Medulla oblongata (tissue), 1 donor: ENCODE results near the gene NPSR1.
"Not testable (repeated sequence)": the region's sequence is repeated elsewhere in the genome, so short reads cannot be mapped to it uniquely, and the experiment has no call there.

Source experiments
- DNase-seq: peaks from one replicate; pipeline ENCODE4 v3.0.0-alpha.2; 2015; ENCODE audit errors: extremely low spot score

NPSR1 gene

DNA sequence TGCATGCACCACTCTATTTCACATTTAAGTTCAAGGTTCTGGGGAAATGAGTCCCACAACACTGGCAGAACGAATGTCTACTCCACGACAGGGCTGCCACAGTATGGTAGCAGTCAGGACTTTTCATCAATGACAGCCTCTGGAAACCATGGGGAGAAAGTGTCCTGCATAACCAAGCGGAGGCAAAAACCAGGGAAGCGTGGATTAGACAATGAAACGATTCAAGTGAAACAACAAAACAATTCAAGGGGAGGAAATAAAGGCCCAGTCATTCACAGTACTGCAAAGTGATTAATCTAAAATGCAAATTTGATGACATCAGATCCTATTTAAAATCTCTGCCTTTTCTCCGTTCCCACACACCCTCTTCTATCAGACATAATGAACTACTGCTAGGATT, 211.0 kb downstream of the NPSR1 start:
- peak; percentile 96 for DNase-seq

DNA sequence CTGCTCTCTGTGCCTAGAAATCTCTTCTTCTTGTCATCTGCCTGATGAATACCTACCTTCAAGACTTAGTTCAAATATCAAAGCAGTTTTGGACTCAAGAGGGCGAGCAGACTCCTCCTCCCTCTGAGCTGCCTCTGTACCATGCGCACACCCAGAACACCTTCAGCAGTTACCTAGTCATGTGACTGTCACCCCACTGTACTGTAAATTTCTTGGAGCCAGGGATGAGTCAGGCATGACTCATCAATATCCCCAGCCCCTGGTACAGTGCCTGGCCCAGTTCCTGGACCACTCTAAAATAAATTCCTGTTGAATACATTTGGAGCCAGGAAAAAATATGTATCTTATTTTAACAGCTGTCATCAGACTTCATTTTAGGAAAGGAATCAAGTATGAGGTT, 212.0 kb downstream of the NPSR1 start:
- not testable (repeated sequence) for DNase-seq

DNA sequence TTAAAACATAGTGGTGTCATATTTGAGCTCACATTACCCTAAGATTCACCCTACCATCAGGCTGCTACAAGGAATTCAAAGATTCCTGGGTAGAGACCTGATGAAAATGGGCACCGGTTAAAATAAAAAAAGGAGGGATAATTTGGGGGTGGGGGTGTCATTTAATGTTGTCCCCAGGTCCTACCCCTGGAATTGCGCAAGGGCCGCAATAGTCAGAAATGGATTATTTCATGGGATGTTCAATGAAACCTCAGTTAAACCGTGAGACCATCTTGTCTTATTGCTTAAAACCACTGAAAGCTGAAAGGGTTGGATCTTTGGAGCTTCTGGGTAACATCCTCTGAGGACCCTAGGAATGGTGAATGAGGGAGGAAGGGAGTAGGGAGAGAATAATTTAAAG, 216.3 kb downstream of the NPSR1 start:
- not testable (repeated sequence) for DNase-seq

DNA sequence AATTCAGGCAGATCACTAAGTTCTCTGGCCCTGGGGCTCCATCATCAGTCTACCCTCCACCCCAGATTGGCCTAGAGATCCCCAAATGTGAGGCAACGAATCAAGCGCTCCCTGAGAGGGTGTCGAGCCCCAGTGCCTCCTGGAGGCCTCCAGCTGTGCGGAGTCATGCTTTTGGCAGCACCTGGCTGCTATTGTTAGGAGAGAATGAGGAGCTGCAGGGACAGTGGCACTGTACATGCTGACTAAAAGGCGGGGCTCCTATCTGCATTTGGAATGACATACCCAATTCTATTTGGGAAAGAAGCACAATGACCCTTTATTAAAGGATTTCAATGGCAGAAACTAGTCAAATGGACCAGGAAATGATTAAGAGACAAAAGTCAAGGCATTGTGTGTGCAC, 217.5 kb downstream of the NPSR1 start:
- DNase-seq: peak; percentile 78

DNA sequence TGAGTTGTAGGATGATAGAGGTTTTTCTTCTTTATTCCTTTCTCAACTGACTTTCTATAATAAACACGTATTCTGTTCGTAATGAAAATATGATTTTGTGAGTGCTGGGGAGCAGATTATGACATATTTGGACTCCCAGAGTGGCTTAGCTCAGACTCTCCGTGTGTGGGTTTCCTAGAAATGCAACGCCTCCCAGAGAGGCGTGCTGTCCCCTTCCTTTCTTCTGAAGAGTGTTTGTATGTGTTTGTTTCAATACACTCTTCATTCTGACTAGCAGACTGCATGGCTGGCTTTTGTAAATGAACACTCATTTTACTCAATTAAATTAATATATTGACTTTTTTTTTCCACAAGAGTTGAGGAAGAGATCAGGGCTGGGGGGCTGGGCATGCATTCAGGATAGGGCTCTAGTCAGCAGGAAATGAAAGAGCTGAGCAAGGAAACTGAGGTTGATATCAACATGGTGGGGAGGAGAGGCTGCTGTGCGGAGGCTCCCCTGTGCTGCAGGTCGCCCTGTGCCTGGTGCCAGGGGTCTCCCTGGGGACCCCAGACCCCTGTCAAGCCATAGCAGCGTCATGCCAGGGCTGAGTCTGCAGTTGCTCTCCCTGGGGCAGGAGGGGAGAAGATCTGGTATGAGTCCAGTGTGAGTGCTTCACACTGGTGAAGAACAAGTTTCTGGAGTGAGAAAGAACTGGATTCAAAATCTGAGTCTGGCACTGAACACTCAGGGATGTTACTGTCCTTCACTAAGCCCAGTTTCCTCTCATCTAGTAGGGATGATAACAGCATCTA, 221.1 kb downstream of the NPSR1 start:
- DNase-seq: peak; percentile 31

DNA sequence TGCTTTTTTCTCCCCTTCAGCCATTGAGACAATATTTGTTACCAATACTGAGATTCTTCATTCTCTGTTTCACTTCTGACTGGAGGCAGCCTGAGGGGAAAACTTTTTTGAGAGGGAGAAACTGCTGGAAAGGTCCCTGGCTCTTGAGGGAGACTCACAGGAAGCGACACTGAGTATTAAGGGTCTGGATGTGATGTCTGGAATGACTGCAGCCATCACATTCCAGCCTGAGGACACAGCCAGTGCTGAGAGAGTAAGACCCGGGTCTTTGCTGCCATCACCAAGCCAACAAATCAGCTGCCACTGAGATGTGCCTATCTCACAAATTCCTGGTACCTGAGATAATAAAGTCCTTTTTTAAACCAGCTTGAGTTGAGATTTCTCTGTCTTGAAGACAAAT, 221.9 kb downstream of the NPSR1 start:
- no peak for DNase-seq

DNA sequence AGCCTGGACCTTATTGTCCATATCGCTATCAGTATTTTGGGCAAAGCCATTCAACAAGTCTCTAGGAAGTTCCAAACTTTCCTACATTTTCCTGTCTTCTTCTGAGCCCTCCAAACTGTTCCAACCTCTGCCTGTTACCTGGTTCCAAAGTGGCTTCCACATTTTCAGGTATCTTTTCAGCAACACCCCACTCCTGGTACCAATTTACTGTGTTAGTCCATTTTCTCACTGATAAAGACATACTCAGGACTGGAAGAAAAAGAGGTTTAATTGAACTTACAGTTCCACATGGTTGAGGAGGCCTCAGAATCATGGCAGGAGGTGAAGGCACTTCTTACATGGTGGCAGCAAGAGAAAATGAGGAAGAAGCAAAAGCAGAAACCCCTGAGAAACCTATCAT, 225.8 kb downstream of the NPSR1 start:
- not testable (repeated sequence) for DNase-seq

DNA sequence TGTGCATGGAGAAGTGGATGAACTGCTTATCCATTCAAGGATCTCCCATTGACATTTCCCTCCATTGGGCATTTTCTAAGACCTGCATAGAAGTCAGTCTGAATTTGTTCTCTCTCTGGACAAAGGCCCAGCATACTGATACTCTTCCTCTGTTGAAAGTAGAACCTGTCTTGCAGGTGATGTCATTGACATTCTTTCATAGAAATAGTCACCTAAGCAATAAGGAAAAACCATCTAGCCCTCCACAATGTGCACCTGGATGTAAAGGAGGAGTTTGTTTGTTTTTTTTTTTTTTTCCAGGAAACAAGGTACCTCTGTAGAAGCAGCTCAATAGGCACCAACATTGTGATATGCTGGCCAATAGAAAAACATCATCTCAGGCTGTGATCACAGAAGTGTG, 228.8 kb downstream of the NPSR1 start:
- DNase-seq: no peak

DNA sequence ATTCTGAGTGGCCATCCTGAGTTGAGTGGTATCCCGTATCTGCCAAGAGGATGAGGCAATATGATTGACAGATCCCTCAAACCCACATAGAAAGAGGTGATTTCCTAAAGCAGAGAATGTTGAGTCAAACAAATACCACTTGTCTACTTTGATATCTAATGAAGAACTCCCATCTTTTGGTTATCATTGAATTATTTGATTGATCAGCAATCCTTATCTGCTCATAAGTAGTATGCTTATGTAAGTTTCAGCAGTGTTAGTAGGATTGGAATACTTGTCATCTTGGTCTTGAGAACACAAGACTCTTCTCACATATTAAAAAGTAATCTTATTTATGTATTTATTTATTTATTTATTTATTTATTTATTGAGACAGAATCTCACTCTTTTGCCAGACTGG, 231.9 kb downstream of the NPSR1 start:
- no peak for DNase-seq

DNA sequence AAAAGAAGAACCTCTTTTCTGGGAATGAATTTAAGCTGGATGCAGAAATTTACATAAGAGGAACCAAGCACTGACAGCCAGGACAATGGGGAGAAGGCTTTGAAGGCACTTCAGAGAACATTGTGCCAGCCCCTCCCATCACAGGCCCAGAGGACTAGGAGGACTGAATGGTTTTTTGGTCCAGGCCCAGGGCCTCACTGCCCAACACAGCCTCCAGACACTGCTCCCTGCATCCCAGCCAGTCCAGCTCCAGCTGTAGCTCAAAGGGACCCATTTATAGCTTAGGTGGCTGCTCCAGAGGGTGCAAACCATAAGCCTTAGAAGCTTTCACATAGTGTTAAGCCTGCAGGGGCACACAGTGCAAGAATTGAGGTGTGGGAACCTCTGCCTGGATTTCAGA, 237.2 kb downstream of the NPSR1 start:
- DNase-seq: no peak
